Ascending aorta (tissue), 2 donors: ENCODE results near the gene LAG3. TPM values are rescaled to one million over a fixed set of nuclear protein-coding genes. Genes with fewer than 3 reads are reported as not detected.
A peak's percentile ranks its signal among the peaks of the same experiment; 100 is the strongest.

Experiments
- DNase-seq, 2 donors: peaks; one replicate each; pipeline ENCODE4 v3.0.0-alpha.2; 2019; ENCODE audit warnings: low spot score in 2 of 2
- H3K27ac ChIP-seq, 2 donors: fragments of 200-600 bp; sonication (generic); one replicate each; pipeline ENCODE4 v1.5.1; 2016 to 2017; ENCODE audit warnings: mild to moderate bottlenecking in 1 of 2
- H3K27me3 ChIP-seq: fragments of 200-600 bp; sonication (generic); one replicate; pipeline ENCODE4 v1.5.1; 2017
- H3K36me3 ChIP-seq, 2 donors: fragments of 200-600 bp; sonication (generic); one replicate each; pipeline ENCODE4 v1.5.1; 2016
- H3K4me1 ChIP-seq, 2 donors: fragments of 200-600 bp; sonication (generic); one replicate each; pipeline ENCODE4 v1.5.1; 2016 to 2017; ENCODE audit warnings: mild to moderate bottlenecking in 1 of 2
- H3K4me3 ChIP-seq, 2 donors: fragments of 200-600 bp; sonication (generic); one replicate each; pipeline ENCODE4 v1.5.1; 2016 to 2017; ENCODE audit warnings: mild to moderate bottlenecking in 1 of 2
- H3K9me3 ChIP-seq, 2 donors: fragments of 200-600 bp; sonication (generic); one replicate each; pipeline ENCODE4 v1.5.1; 2016
- intact Hi-C: fragments of 100-400 bp; cut with DNase I; formaldehyde crosslinking; loops from one replicate; pipeline ENCODE4 v1.15.1; 2023
- total RNA-seq: library from RNA; depleted of rRNA; stranded (reverse); fragments of >200 nt; gene quantifications from one replicate; pipeline ENCODE4 v1.1.0, GENCODE V29; 2016
- TF ChIP-seq, protein P1 (sequence below), 3 experiments: fragments of 200-600 bp in 2 of 3; fragments of 450-650 bp in 1 of 3; sonication (generic) in 2 of 3; IDR thresholded peaks; one replicate each; pipeline ENCODE4 v1.5.1; 2016 to 2019; ENCODE audit warnings: antibody characterized with exemption in 3 of 3, mild to moderate bottlenecking in 1 of 3, moderate library complexity in 1 of 3

The LAG3 gene
- total RNA-seq, 1 donor from 2014 or later: not detected

DNA sequence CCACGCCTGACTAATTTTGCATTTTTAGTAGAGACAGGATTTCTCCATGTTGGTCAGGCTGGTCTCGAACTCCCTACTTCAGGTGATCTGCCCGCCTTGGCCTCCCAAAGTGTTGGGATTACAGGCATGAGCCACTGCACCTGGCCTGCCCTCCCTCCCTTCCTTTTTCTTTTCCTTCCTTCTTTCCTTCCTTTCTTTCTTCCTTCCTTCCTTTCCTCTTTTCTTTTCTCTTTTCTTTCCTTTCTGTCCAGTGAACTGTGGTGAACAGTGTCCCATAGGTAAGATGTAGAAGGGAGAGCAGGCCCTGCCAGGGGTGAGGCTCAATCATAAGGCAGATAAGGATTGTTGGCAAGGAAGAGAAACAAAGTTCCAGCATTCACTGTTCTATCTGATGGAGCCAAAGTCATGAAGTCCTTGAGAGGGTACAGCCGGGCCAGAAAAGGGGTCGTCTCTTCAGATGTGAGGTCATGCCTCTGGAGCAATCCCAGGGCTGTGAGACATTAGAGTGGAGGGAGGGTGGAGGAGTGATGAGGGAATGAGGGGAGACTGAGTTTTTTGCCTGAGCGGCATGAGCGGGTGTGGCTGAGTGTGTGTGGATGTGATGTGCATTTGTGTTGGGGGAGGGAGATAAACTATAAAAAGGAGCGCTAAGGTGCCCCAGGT, 15.2 kb upstream of the LAG3 start:
- intact Hi-C loops: no loop called here
- TF ChIP-seq, protein P1, sequence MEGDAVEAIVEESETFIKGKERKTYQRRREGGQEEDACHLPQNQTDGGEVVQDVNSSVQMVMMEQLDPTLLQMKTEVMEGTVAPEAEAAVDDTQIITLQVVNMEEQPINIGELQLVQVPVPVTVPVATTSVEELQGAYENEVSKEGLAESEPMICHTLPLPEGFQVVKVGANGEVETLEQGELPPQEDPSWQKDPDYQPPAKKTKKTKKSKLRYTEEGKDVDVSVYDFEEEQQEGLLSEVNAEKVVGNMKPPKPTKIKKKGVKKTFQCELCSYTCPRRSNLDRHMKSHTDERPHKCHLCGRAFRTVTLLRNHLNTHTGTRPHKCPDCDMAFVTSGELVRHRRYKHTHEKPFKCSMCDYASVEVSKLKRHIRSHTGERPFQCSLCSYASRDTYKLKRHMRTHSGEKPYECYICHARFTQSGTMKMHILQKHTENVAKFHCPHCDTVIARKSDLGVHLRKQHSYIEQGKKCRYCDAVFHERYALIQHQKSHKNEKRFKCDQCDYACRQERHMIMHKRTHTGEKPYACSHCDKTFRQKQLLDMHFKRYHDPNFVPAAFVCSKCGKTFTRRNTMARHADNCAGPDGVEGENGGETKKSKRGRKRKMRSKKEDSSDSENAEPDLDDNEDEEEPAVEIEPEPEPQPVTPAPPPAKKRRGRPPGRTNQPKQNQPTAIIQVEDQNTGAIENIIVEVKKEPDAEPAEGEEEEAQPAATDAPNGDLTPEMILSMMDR (IDR thresholded peaks at IDR 0.05): no peak

DNA sequence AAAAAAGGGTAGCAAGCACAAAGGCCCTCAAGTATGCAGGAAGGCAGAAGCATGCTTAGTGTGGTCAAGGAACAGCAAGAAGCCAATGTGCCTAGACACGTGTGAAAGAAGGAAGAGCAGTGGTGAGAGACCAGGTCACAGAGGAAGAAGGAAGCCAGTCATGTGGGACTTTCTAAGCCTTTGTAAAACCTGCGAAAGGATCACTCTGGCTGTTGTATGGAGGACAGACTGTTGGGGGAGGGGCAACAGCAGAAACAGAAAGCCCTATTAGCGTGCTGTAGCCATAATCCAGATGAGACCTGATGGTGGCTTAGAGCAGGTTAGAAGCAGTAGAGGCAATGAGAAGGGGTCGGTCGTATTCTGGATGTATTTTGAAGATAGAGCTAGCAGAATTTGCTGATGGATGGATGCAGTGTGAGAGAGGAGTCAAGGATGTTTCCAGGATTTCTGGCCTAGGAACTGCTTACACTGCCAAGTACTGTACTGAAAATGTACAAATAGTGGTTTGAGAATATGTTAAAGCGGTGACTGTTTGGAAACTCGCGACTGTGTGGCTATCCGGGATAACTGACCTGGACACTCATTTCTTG, 13.7 kb upstream of the LAG3 start:
- Histone ChIP-seq H3K27ac (no peak overlapping the region), H3K27me3 (no peaks in the 10 kb centered on the region), H3K4me1 (peaks cover 3 to 5% of the 10 kb centered on the region in 2 donors), H3K4me3 (no peak overlapping the region), H3K36me3 (no peaks in the 10 kb centered on the region), H3K9me3 (no peaks in the 10 kb centered on the region)
- no peak for DNase-seq
- TF ChIP-seq, protein P1 (IDR thresholded peaks at IDR 0.05): no peak
- intact Hi-C loops: no loop called here

More for the DNA sequence above, 15.2 kb upstream of the LAG3 start:
- H3K4me1 ChIP-seq: peaks cover 1 to 2% of the 10 kb centered on the region in 2 donors
- H3K36me3 ChIP-seq: no peaks in the 10 kb centered on the region
- no peak overlapping the region for H3K27ac ChIP-seq
- DNase-seq: no peak
- no peaks in the 10 kb centered on the region for H3K9me3 ChIP-seq
- no peaks in the 10 kb centered on the region for H3K27me3 ChIP-seq
- no peak overlapping the region for H3K4me3 ChIP-seq

GRCh38 chr12:6759741-6760140, 12.6 kb upstream of the LAG3 start:
- H3K36me3 ChIP-seq: no peaks in the 10 kb centered on the region
- intact Hi-C loops: no loop called here
- DNase-seq: no peak
- H3K27me3 ChIP-seq: no peaks in the 10 kb centered on the region
- H3K9me3 ChIP-seq: no peaks in the 10 kb centered on the region
- H3K27ac ChIP-seq: no peak overlapping the region
- no peak overlapping the region for H3K4me3 ChIP-seq
- peaks cover 6 to 8% of the 10 kb centered on the region in 2 donors for H3K4me1 ChIP-seq
- TF ChIP-seq, protein P1 (IDR thresholded peaks at IDR 0.05): no peak

GRCh38 chr12:6763380-6763779, 8.9 kb upstream of the LAG3 start:
- H3K36me3 ChIP-seq: no peaks in the 10 kb centered on the region
- peaks cover 6 to 21% of the 10 kb centered on the region in 2 donors for H3K4me1 ChIP-seq
- DNase-seq: no peak
- TF ChIP-seq, protein P1 (IDR thresholded peaks at IDR 0.05): no peak
- intact Hi-C loops: no loop called here
- H3K27ac ChIP-seq: peak overlapping the region; percentile 84 to 97
- no peaks in the 10 kb centered on the region for H3K27me3 ChIP-seq
- H3K4me3 ChIP-seq: peak overlapping the region in 1 of 2 donors; percentile 97
- no peaks in the 10 kb centered on the region for H3K9me3 ChIP-seq

GRCh38 chr12:6764011-6764828, 8.1 kb upstream of the LAG3 start:
- TF ChIP-seq, protein P1 (IDR thresholded peaks at IDR 0.05): no peak
- intact Hi-C loops: loop anchor here (1.0 to 2.0 kb wide), 2 partner anchors 11 to 75 kb away; partner anchors contain the start of genes MLF2 and ZNF384
- H3K9me3 ChIP-seq: no peaks in the 10 kb centered on the region
- no peaks in the 10 kb centered on the region for H3K27me3 ChIP-seq
- peaks cover 10 to 29% of the 10 kb centered on the region in 2 donors for H3K4me1 ChIP-seq
- no peaks in the 10 kb centered on the region for H3K36me3 ChIP-seq
- H3K27ac ChIP-seq: peak overlapping the region; percentile 84 to 97
- peak overlapping the region; percentile 96 to 97 for H3K4me3 ChIP-seq
- peak; percentile 85 to 96 for DNase-seq
